HepG2 (cell line): Measurements from ENCODE around the gene C20orf96. TPM values are rescaled to one million over a fixed set of nuclear protein-coding genes. Genes with fewer than 3 reads are reported as not detected.
A peak's percentile ranks its signal among the peaks of the same experiment; 100 is the strongest.

Experiments
- ARNT2 ChIP-seq: sonication (generic); formaldehyde crosslinking; IDR thresholded peaks from 2 replicates; pipeline ENCODE4 v1.8.0; 2022; ENCODE audit warnings: mild to moderate bottlenecking, low read depth, missing genetic modification reagents, moderate library complexity
- HIVEP1 ChIP-seq: sonication (generic); formaldehyde crosslinking; IDR thresholded peaks from 2 replicates; pipeline ENCODE4 v1.4.0; 2020; ENCODE audit warnings: mild to moderate bottlenecking, missing genetic modification reagents
- HNF4A ChIP-seq: sonication (generic); formaldehyde crosslinking; IDR thresholded peaks from 2 replicates; pipeline ENCODE4 v1.4.0; 2020; ENCODE audit warnings: missing genetic modification reagents
- KLF11 ChIP-seq: IDR thresholded peaks from 2 replicates; pipeline ENCODE4 v1.6.1; 2016; ENCODE audit warnings: missing compliant biosample characterization
- MTF1 ChIP-seq: sonication (generic); formaldehyde crosslinking; IDR thresholded peaks from 2 replicates; pipeline ENCODE4 v1.5.0; 2020; ENCODE audit warnings: missing genetic modification reagents
- NFIB ChIP-seq: sonication (generic); formaldehyde crosslinking; IDR thresholded peaks from 2 replicates; pipeline ENCODE4 v1.9.0; 2021; ENCODE audit warnings: missing genetic modification reagents, mild to moderate bottlenecking, borderline replicate concordance
- PHB2 ChIP-seq: fragments of 450-650 bp; IDR thresholded peaks from 2 replicates; pipeline ENCODE4 v1.6.1; 2018; ENCODE audit not compliant: partially characterized antibody
- PITX1 ChIP-seq: sonication (generic); formaldehyde crosslinking; IDR thresholded peaks from 2 replicates; pipeline ENCODE4 v1.5.1; 2020; ENCODE audit warnings: mild to moderate bottlenecking, missing genetic modification reagents
- SALL1 ChIP-seq: sonication (generic); formaldehyde crosslinking; IDR thresholded peaks from 2 replicates; pipeline ENCODE4 v1.8.0; 2022; ENCODE audit warnings: mild to moderate bottlenecking, missing genetic modification reagents
- SRSF9 ChIP-seq: fragments of 200-400 bp; formaldehyde crosslinking; IDR thresholded peaks from 2 replicates; pipeline ENCODE4 v1.6.1; 2018; ENCODE audit warnings: borderline replicate concordance, mild to moderate bottlenecking, low read depth, low read length; ENCODE audit not compliant: insufficient read depth, poor library complexity, severe bottlenecking
- TBX2 ChIP-seq: sonication (generic); formaldehyde crosslinking; IDR thresholded peaks from 2 replicates; pipeline ENCODE4 v1.5.0; 2020; ENCODE audit warnings: missing genetic modification reagents, mild to moderate bottlenecking, borderline replicate concordance
- TCF12 ChIP-seq, 2 experiments: fragments of 450-650 bp in 1 of 2; sonication (generic) in 1 of 2; formaldehyde crosslinking in 1 of 2; IDR thresholded peaks; 2 replicates each; pipeline versions ENCODE4 v1.6.1 to v1.8.0; 2017 to 2022; ENCODE audit warnings: antibody characterized with exemption in 1 of 2, mild to moderate bottlenecking in 1 of 2, missing genetic modification reagents in 1 of 2, moderate library complexity in 1 of 2
- ZBTB20 ChIP-seq: sonication (generic); formaldehyde crosslinking; IDR thresholded peaks from 2 replicates; pipeline ENCODE4 v1.8.1; 2023; ENCODE audit warnings: missing genetic modification reagents, low read depth, mild to moderate bottlenecking, borderline replicate concordance
- polyA plus RNA-seq, 8 experiments: library from polyadenylated mRNA; depleted of rRNA in 3 of 8; stranded (reverse) in 7 of 8; unstranded in 1 of 8; fragments of >200 nt; fragmentation: Illumina TruSeq in 4 of 8; extraction: Trizol in 4 of 8; gene quantifications; 2 replicates each; pipeline versions ENCODE4 v1.2.1 to v1.2.3, GENCODE V29; 2011 to 2016; ENCODE audit warnings: low read depth in 4 of 8, missing spikeins in 1 of 8, mixed read lengths in 1 of 8; ENCODE audit not compliant: insufficient read depth in 1 of 8
- total RNA-seq, 5 experiments: library from RNA; depleted of rRNA; stranded (reverse); fragments of >200 nt; fragmentation: Illumina TruSeq; extraction: Trizol; gene quantifications; 2 replicates each; pipeline ENCODE4 v1.2.3, GENCODE V29; 2016; ENCODE audit warnings: low read depth in 1 of 5
- TF ChIP-seq, protein P1 (sequence below): sonication (generic); formaldehyde crosslinking; IDR thresholded peaks from 2 replicates; pipeline ENCODE4 v1.4.0; 2020; ENCODE audit warnings: missing genetic modification reagents
- TF ChIP-seq, protein P2 (sequence below): sonication (generic); formaldehyde crosslinking; IDR thresholded peaks from 2 replicates; pipeline ENCODE4 v1.4.0; 2020; ENCODE audit warnings: missing genetic modification reagents
- TF ChIP-seq, protein P3 (sequence below): IDR thresholded peaks from 2 replicates; pipeline ENCODE4 v1.6.1; 2016
- TF ChIP-seq, protein P4 (sequence below): IDR thresholded peaks from 2 replicates; pipeline ENCODE4 v1.6.1; 2016; ENCODE audit warnings: mild to moderate bottlenecking, missing biosample characterization, missing genetic modification reagents
- TF ChIP-seq, protein P5 (sequence below): sonication (generic); formaldehyde crosslinking; IDR thresholded peaks from 2 replicates; pipeline ENCODE4 v1.5.0; 2020; ENCODE audit warnings: missing genetic modification reagents
- TF ChIP-seq, protein P6 (sequence below): sonication (generic); formaldehyde crosslinking; IDR thresholded peaks from 2 replicates; pipeline ENCODE4 v1.8.0; 2022; ENCODE audit warnings: mild to moderate bottlenecking, missing genetic modification reagents, borderline replicate concordance
- TF ChIP-seq, protein P7 (sequence below): sonication (generic); formaldehyde crosslinking; IDR thresholded peaks from 2 replicates; pipeline ENCODE4 v1.5.0; 2020; ENCODE audit warnings: missing genetic modification reagents, mild to moderate bottlenecking, borderline replicate concordance

Gene C20orf96
- total and polyA plus RNA-seq, 2 of the 13 experiments (the other 11 are each of a cell fraction or from before 2014, with no cell fraction given): 3.8 to 20.6 TPM

DNA sequence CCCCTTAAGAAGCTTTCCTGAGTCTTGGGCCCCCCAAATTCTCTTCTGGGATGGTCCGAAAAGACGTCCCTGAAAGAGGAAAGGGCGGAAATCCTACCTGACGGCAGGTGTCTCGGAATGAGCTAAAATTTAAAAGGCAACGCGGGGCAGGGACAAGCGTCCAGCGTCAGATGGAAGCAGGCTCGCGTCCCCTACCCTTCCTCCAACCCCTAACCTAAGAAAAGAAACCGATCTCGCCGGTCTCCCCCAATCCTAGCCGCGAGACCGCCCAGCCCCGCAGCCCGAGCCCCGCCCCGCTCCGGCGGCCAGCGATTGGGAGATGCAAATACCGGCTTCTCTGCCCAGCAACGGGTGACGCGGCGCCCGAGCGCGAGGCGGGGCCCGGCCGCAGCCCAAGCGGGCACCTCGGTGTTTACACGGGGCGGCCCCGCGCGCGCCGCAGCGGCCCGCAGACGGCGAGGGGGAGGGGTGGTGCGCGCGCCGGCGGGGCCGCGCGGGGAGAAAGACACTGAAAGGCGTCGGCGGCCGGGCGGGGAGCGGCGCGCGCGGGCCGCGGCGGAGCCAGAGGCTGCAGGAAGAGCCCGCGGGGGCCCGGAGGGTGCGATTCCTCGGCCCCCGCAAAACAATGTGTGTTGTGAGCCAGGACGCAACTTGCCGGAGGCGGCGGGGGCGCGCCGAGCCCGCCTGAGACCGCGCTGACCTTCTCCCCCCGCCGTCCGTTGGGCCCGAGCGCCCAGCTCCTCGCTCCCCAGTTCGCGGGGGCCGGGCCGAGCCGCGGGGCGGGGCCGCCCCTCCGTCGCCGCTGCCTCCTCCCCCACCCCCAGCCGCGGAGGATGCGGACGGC lies 34.7 kb upstream of the C20orf96 start, which contains the start of gene SOX12 (continued):
- peak; percentile 70; the same call in 1 of the 2 replicates for TF ChIP-seq ARNT2 (CRISPR knock-in tag)
- no peak; the same call in 1 of the 2 replicates for TF ChIP-seq SALL1 (CRISPR knock-in tag)
- TF ChIP-seq, protein P1, sequence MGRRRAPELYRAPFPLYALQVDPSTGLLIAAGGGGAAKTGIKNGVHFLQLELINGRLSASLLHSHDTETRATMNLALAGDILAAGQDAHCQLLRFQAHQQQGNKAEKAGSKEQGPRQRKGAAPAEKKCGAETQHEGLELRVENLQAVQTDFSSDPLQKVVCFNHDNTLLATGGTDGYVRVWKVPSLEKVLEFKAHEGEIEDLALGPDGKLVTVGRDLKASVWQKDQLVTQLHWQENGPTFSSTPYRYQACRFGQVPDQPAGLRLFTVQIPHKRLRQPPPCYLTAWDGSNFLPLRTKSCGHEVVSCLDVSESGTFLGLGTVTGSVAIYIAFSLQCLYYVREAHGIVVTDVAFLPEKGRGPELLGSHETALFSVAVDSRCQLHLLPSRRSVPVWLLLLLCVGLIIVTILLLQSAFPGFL: no peak
- TF ChIP-seq HNF4A (CRISPR knock-in tag): no peak
- TF ChIP-seq TBX2: peak; percentile 32; the same call in 1 of the 2 replicates
- TF ChIP-seq KLF11 (CRISPR knock-in tag): no peak
- TF ChIP-seq, protein P2, sequence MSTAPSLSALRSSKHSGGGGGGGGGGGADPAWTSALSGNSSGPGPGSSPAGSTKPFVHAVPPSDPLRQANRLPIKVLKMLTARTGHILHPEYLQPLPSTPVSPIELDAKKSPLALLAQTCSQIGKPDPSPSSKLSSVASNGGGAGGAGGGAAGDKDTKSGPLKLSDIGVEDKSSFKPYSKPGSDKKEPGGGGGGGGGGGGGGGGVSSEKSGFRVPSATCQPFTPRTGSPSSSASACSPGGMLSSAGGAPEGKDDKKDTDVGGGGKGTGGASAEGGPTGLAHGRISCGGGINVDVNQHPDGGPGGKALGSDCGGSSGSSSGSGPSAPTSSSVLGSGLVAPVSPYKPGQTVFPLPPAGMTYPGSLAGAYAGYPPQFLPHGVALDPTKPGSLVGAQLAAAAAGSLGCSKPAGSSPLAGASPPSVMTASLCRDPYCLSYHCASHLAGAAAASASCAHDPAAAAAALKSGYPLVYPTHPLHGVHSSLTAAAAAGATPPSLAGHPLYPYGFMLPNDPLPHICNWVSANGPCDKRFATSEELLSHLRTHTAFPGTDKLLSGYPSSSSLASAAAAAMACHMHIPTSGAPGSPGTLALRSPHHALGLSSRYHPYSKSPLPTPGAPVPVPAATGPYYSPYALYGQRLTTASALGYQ (CRISPR knock-in tag): 0 out of 2 replicates have a peak, but pooled peaks have one; percentile 22
- TF ChIP-seq NFIB (CRISPR knock-in tag): no peak
- 0 out of 2 replicates have a peak, but pooled peaks have one; percentile 1 for TF ChIP-seq ZBTB20 (CRISPR knock-in tag)
- no peak for TF ChIP-seq PHB2
- TF ChIP-seq, protein P3, sequence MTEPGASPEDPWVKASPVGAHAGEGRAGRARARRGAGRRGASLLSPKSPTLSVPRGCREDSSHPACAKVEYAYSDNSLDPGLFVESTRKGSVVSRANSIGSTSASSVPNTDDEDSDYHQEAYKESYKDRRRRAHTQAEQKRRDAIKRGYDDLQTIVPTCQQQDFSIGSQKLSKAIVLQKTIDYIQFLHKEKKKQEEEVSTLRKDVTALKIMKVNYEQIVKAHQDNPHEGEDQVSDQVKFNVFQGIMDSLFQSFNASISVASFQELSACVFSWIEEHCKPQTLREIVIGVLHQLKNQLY (CRISPR knock-in tag): no peak
- TF ChIP-seq HIVEP1 (CRISPR knock-in tag): no peak
- TF ChIP-seq TCF12 (IDR thresholded peaks at IDR 0.05): no peak
- no peak for TF ChIP-seq TCF12 (CRISPR knock-in tag; IDR thresholded peaks at IDR 0.05)
- TF ChIP-seq, protein P4, sequence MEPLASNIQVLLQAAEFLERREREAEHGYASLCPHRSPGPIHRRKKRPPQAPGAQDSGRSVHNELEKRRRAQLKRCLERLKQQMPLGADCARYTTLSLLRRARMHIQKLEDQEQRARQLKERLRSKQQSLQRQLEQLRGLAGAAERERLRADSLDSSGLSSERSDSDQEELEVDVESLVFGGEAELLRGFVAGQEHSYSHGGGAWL: no peak
- TF ChIP-seq, protein P5, sequence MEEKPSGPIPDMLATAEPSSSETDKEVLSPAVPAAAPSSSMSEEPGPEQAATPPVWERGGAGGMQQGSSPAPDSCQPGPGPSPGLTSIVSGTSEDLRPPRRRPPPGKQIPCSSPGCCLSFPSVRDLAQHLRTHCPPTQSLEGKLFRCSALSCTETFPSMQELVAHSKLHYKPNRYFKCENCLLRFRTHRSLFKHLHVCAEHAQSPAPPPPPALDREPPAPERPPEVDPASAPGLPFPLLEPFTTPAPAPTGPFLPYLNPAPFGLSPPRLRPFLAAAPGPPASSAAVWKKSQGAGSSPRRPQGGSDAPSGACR (CRISPR knock-in tag): no peak; the same call in 1 of the 2 replicates
- no peak for TF ChIP-seq PITX1 (CRISPR knock-in tag)
- TF ChIP-seq, protein P6, sequence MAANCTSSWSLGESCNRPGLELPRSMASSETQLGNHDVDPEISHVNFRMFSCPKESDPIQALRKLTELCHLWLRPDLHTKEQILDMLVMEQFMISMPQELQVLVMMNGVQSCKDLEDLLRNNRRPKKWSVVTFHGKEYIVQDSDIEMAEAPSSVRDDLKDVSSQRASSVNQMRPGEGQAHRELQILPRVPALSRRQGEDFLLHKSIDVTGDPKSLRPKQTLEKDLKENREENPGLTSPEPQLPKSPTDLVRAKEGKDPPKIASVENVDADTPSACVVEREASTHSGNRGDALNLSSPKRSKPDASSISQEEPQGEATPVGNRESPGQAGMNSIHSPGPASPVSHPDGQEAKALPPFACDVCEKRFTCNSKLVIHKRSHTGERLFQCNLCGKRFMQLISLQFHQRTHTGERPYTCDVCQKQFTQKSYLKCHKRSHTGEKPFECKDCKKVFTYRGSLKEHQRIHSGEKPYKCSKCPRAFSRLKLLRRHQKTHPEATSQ (CRISPR knock-in tag): peak; percentile 76; the same call in 1 of the 2 replicates
- TF ChIP-seq, protein P7, sequence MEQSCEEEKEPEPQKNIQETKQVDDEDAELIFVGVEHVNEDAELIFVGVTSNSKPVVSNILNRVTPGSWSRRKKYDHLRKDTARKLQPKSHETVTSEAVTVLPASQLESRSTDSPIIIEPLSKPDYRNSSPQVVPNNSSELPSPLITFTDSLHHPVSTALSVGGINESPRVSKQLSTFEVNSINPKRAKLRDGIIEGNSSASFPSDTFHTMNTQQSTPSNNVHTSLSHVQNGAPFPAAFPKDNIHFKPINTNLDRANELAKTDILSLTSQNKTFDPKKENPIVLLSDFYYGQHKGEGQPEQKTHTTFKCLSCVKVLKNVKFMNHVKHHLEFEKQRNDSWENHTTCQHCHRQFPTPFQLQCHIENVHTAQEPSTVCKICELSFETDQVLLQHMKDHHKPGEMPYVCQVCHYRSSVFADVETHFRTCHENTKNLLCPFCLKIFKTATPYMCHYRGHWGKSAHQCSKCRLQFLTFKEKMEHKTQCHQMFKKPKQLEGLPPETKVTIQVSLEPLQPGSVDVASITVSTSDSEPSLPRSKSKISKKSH (CRISPR knock-in tag): no peak; the same call in none of the 2 replicates
- TF ChIP-seq MTF1 (CRISPR knock-in tag): no peak
- no peak for TF ChIP-seq SRSF9
